Stimulated activated CD4-positive, alpha-beta T cell treated with anti-CD3 and anti-CD28 coated beads, TNF-alpha, amount 100 ng/mL, for 24 hours (primary cell): ENCODE data around the gene STEAP2.

Source experiments
- DNase-seq, 3 experiments: peaks; one replicate each; pipeline ENCODE4 v3.0.0-alpha.2; 2020; ENCODE audit warnings: low read depth in 3 of 3

The STEAP2 gene

DNA sequence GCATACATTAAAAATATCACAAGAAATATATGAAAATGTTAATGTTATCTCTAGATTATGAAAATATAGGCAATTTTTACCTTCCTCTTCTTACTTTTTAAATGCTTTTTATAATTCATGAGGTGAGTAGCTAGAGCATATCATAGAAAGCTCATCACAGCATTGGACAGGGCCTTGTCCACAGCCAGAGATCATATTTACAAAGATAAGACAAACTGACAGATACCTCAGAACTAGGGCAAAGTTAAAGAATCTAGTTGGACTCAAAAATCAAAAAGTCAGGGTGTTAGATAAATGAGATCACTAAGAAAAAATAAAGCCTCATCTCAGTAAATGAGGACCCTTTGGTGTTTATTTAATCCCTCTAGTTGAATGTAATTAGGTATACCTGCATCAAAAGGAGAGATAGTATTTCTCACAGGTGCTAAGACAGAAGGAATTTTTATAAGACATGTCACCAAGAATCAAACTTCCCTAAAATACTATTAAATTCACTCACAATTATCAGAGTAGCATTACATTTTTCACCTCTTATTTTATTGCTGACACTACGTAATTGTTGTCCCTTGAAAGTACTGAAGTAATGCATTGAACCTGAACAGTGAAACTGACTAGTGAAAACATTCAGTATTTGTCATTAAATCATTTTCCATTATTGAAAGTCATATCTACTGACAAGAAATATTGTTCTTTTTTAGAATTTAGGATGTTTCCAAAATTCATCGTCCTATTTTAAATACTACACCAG is 59.1 kb downstream of the STEAP2 start:
- no peak for DNase-seq

DNA sequence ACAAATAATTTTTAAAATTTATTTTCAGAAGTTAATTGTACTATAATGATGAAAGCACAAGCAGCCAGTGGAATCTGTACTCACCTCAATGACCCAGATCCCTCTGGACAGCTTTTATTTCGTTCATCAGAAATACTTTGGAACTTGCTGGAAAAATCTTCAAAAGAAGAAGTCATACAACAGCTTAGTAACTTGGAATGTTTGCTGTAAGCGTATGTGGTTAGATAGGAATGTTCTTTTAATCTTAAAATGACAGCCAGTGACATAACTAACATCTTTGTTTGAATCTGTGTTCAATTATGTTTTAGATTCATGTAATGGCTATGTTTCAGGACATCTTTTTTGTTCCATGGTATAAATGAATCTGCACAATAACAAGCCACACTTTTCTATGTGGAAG is 60.2 kb downstream of the STEAP2 start:
- no peak for DNase-seq

DNA sequence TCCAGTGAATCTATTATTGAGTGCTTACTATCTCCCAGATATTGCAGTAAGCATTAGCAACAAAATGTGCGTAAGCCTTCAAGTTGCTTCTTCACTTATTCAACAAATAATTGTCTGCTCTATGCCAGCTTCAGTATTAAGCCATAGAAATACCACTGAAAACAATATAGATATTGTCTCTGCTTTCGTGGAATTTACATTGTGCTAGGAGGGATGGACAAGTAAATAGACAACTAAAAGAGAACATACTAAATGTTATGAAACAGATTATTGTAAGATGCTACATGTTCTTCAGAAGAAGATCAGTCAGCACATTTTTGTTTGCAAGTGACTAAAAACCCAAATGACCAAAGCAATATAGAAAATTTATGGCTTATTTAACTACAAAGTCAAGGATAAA is 60.7 kb downstream of the STEAP2 start:
- no peak for DNase-seq

DNA sequence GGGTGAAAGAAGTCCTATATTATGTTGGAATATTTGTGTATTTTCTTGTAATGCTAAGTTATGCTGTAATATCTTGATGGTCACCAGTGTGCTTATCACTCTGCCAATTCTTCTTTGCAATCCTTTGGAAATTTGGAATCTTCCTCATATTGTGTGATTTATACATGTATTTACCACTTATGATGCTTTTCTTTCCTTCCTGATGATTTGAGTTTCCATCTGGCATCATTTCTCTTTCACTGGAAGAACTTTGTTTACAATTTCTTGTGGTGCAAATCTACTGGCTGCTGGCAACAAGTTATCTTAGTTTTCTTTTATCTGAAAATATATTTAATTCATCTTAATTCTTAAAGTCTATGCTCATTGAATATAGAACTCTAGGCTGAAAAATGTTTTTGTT is 62.6 kb downstream of the STEAP2 start:
- DNase-seq: no peak

DNA sequence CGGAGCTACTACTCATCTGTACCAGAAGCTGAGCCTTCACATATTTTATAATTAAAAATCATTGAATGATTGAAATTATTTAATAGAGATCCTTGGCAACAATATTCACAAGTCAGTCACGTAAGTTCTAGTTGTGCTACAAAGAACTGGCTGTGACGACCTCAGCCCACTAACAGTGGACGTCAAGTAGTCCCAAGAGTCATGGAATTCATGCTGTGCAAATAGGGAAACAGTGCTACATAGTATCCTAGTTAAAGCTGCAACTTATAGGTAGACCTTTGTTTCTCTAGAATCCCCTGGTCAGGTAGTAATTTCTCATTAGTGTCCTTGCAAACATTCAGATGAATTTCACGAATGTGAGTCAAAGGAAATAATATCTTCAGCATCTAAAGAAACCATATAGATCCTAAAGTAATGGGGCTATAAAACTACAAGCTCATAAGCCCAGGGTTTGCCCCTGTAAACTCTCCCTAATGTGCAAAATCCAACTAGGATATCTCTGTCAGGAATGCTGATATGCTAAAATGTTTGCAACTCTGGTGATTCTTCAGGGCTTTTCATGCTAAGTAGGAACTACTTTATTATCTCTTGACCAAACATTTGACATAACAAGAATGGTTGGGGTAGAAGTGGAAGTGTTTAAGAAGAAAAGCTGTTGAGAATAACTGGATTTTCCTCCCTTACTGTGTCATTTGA is 64.6 kb downstream of the STEAP2 start:
- no peak for DNase-seq
